HG02870 (cell line): Measurements from ENCODE around the gene KATNB1.

Source experiments
- ATAC-seq: cut with Tn5 transposase; IDR thresholded peaks from one replicate; pipeline ENCODE4 v1.9.1; 2021; ENCODE audit warnings: mild to moderate bottlenecking, moderate library complexity; ENCODE audit not compliant: unreplicated experiment

The KATNB1 gene

GRCh38 chr16:57804111-57804837 is 68.7 kb downstream of the KATNB1 start:
- ATAC-seq: no peak

GRCh38 chr16:57805176-57805575 is 69.6 kb downstream of the KATNB1 start:
- ATAC-seq: no peak
